Panc1 (cell line): ENCODE results near the gene SARNP. TPM values are rescaled to one million over a fixed set of nuclear protein-coding genes. Genes with fewer than 3 reads are reported as not detected.

Experiments
- ATAC-seq: fragments of 200-7000 bp; cut with Tn5 transposase; 2 replicates; pipeline ENCODE4 v1.9.1; 2020; ENCODE audit warnings: mild to moderate bottlenecking, moderate library complexity
- BruUV-seq: library from RNA; stranded (reverse); fragments of 400-500 nt; replicated peaks from 2 replicates; lab custom pipeline; 2021; lab: Mats Ljungman, UMichigan
- CTCF ChIA-PET: fragments of 300-600 bp; sonication (Branson Sonifier 250); formaldehyde crosslinking; loops from one replicate; lab custom pipeline; 2022; ENCODE audit warnings: antibody characterized with exemption; lab: Charles Lee
- POLR2A ChIA-PET: fragments of 300-600 bp; sonication (Branson Sonifier 250); formaldehyde crosslinking; loops from one replicate; lab custom pipeline; 2022; ENCODE audit warnings: antibody characterized with exemption; lab: Charles Lee
- DNase-seq: peaks from one replicate; pipeline ENCODE4 v3.0.0-alpha.2; 2010; ENCODE audit warnings: low read depth, low spot score
- H3K27ac ChIP-seq: 2 replicates; pipeline ENCODE4 v1.5.1; 2011; ENCODE audit warnings: mild to moderate bottlenecking, low read length, inconsistent platforms
- H3K27me3 ChIP-seq: fragments of 200-500 bp; sonication (Bioruptor generic); 2 replicates; pipeline ENCODE4 v1.6.0; 2014; ENCODE audit warnings: low read length, inconsistent platforms; ENCODE audit not compliant: control insufficient read depth, insufficient read depth
- H3K36me3 ChIP-seq: fragments of 200-500 bp; sonication (Bioruptor generic); 2 replicates; pipeline ENCODE4 v1.5.1; 2014; ENCODE audit warnings: inconsistent platforms, mild to moderate bottlenecking, low read length, moderate library complexity; ENCODE audit not compliant: control insufficient read depth, insufficient read depth
- H3K4me1 ChIP-seq: 2 replicates; pipeline ENCODE4 v1.5.1; 2011; ENCODE audit warnings: inconsistent platforms, mild to moderate bottlenecking, low read length, moderate library complexity; ENCODE audit not compliant: control insufficient read depth, insufficient read depth
- H3K4me3 ChIP-seq, 2 experiments: 2 replicates each; pipeline ENCODE4 v1.5.1; 2011 to 2012; ENCODE audit warnings: low read depth in 2 of 2, low read length in 2 of 2, mild to moderate bottlenecking in 2 of 2, inconsistent platforms in 1 of 2, moderate library complexity in 1 of 2
- H3K9me3 ChIP-seq: fragments of 200-500 bp; sonication (Bioruptor generic); 2 replicates; pipeline ENCODE4 v1.5.1; 2014; ENCODE audit warnings: low read depth, mild to moderate bottlenecking, inconsistent platforms, low read length, moderate library complexity; ENCODE audit not compliant: control insufficient read depth, insufficient read depth
- CTCF ChIP-seq: fragments of 450-650 bp; IDR thresholded peaks from 2 replicates; pipeline ENCODE4 v1.5.1; 2017; ENCODE audit warnings: mild to moderate bottlenecking
- POLR2AphosphoS5 ChIP-seq: IDR thresholded peaks from 2 replicates; pipeline ENCODE4 v1.6.1; 2012; ENCODE audit warnings: mild to moderate bottlenecking, low read depth, low read length, moderate library complexity
- SIN3A ChIP-seq: IDR thresholded peaks from 2 replicates; pipeline ENCODE4 v1.6.1; 2012; ENCODE audit warnings: low read depth, mild to moderate bottlenecking, low read length, moderate library complexity, borderline replicate concordance; ENCODE audit not compliant: insufficient read depth
- TCF7L2 ChIP-seq: IDR thresholded peaks from 2 replicates; pipeline ENCODE4 v1.6.1; 2011; ENCODE audit warnings: mild to moderate bottlenecking, low read depth, low read length, inconsistent platforms
- in situ Hi-C: cut with HindIII; loops from 2 replicates; pipeline ENCODE4 v1.10.0; 2016; ENCODE audit warnings: low sequenced_read_pairs, low pct_unique_long_range_greater_than_20kb
- intact Hi-C: fragments of 100-400 bp; cut with micrococcal nuclease; formaldehyde crosslinking; loops from one replicate; pipeline ENCODE4 v1.10.0; 2022; ENCODE audit not compliant: unreplicated experiment
- total RNA-seq: library from RNA; stranded (reverse); gene quantifications from one replicate; pipeline ENCODE4 v1.2.1, GENCODE V29; 2021; ENCODE audit not compliant: unreplicated experiment
- TF ChIP-seq, protein P1 (sequence below), 2 experiments: IDR thresholded peaks; 2 replicates each; pipeline ENCODE4 v1.6.1; 2011 to 2012; ENCODE audit warnings: low read depth in 2 of 2, control low read depth in 1 of 2, low read length in 1 of 2, mild to moderate bottlenecking in 1 of 2, moderate library complexity in 1 of 2; ENCODE audit not compliant: insufficient read depth in 1 of 2

The SARNP gene
- total RNA-seq, 1 experiment from 2014 or later = 69.3 TPM

- POLR2A ChIA-PET = interaction anchor here (0.5 to 0.6 kb wide), 2 partner anchors 81 to 300 kb away, joined by 3 to 10 read pairs; no protein-coding TSS in a partner anchor
- H3K9me3 ChIP-seq = no peaks in the 10 kb centered on the region
- H3K4me1 ChIP-seq = peaks cover 24% of the 10 kb centered on the region
- CTCF ChIA-PET = no interaction called here
- in situ Hi-C loops (no loop called here), intact Hi-C loops (loop anchor here (10.0 kb wide), 1 partner anchor 201 kb away; no protein-coding TSS in a partner anchor)
- ATAC-seq (peak; percentile 80), DNase-seq (no peak)
- H3K36me3 ChIP-seq = no peaks in the 10 kb centered on the region
- H3K27me3 ChIP-seq = no peaks in the 10 kb centered on the region
- no peak overlapping the region for H3K27ac ChIP-seq
- H3K4me3 ChIP-seq = peak overlapping the region; percentile 48 to 57
- TF ChIP-seq, protein P1, sequence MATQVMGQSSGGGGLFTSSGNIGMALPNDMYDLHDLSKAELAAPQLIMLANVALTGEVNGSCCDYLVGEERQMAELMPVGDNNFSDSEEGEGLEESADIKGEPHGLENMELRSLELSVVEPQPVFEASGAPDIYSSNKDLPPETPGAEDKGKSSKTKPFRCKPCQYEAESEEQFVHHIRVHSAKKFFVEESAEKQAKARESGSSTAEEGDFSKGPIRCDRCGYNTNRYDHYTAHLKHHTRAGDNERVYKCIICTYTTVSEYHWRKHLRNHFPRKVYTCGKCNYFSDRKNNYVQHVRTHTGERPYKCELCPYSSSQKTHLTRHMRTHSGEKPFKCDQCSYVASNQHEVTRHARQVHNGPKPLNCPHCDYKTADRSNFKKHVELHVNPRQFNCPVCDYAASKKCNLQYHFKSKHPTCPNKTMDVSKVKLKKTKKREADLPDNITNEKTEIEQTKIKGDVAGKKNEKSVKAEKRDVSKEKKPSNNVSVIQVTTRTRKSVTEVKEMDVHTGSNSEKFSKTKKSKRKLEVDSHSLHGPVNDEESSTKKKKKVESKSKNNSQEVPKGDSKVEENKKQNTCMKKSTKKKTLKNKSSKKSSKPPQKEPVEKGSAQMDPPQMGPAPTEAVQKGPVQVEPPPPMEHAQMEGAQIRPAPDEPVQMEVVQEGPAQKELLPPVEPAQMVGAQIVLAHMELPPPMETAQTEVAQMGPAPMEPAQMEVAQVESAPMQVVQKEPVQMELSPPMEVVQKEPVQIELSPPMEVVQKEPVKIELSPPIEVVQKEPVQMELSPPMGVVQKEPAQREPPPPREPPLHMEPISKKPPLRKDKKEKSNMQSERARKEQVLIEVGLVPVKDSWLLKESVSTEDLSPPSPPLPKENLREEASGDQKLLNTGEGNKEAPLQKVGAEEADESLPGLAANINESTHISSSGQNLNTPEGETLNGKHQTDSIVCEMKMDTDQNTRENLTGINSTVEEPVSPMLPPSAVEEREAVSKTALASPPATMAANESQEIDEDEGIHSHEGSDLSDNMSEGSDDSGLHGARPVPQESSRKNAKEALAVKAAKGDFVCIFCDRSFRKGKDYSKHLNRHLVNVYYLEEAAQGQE (IDR thresholded peaks at IDR 0.05; ENCODE audit: insufficient read depth in 1 of 2, low read depth in 2 of 2, low read length in 1 of 2) = no peak
- TF ChIP-seq TCF7L2 (no peak), CTCF (peak; percentile 39; the same call in 1 of the 2 replicates), POLR2AphosphoS5 (no peak), SIN3A (0 out of 2 replicates have a peak, but pooled peaks have one; percentile 53)
- TSS peak; percentile 48 for BruUV-seq
Measured at GRCh38 chr12:55743406-55744339, 73.9 kb downstream of the SARNP start.

- TF ChIP-seq POLR2AphosphoS5 = no peak
- peak; percentile 74 for TF ChIP-seq TCF7L2
- H3K4me1 ChIP-seq = peaks cover 26% of the 10 kb centered on the region
- DNase-seq (no peak), ATAC-seq (peak; percentile 81)
- no peaks in the 10 kb centered on the region for H3K9me3 ChIP-seq
- H3K4me3 ChIP-seq = peak within 1 kb of the TSS; percentile 48 to 57
- BruUV-seq = no TSS peak
- no peaks in the 10 kb centered on the region for H3K27me3 ChIP-seq
- ChIA-PET POLR2A (interaction anchor here (0.5 kb wide), 1 partner anchor 81 kb away, joined by 3 read pairs; no protein-coding TSS in a partner anchor), CTCF (no interaction called here)
- in situ Hi-C loops = no loop called here
- intact Hi-C loops = loop anchor here (10.0 kb wide), 1 partner anchor 202 kb away; no protein-coding TSS in a partner anchor
- H3K27ac ChIP-seq = no peak within 1 kb of the TSS
- H3K36me3 ChIP-seq = no peaks in the 10 kb centered on the region
Measured at GRCh38 chr12:55742719-55743405, 74.7 kb downstream of the SARNP start, which contains the start of gene GDF11. Gene GDF11, plus strand, starts transcription at chr12:55743122. Its CDS starts 195 bp downstream, at chr12:55743317.
